SW 1271 (cell line): ENCODE results near the gene ZER1.
"Not testable (repeated sequence)": the region's sequence is repeated elsewhere in the genome, so short reads cannot be mapped to it uniquely, and the experiment has no call there.

ENCODE experiments used
- DNase-seq, 2 experiments: peaks; one replicate each; lab custom pipeline; 2025; lab: John Stamatoyannopoulos, UW

ZER1 gene

DNA sequence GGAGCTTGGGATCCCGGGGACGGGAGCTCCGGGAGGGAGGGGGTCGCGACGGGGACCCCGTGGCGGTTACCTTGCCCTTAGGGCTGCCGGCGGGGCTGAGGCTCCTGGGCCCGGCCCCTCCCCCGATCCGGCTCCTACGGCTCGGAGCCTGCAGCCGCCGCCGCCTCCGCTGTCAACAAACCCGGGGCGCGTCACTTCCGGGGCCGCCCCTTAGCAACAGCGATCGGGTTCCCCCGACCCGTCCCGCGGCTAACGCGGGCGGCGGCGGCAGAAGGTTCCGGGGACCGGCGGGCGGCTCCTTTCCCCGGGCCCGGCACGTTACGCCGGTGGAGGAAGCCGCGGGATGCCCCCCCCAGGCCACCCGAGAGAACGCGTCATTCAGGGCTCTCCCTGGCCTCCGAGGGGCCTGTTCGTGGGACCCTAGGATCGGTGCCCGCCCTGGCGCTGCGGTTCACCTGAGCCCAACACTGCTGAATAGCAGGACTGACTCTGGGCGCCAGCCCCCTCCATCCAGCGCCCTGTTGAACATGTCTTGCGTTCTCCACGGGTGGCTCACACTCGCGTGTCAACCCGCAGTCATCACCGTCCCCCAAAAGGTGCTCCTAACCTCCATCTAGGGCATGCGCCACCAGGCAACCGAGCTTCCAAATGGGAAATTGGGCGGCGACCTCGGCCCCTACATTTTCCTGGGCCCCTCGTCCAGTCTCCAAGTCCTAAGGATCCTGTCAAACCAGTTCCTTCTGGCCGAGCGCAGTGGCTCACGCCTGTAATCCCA, at the start of gene ZER1:
Gene ZER1 (minus strand): TSS at position 183 of the 775 bp plus-strand sequence. CDS start 16,362 bp downstream, outside the sequence.
- DNase-seq = peak; percentile 75 to 87

DNA sequence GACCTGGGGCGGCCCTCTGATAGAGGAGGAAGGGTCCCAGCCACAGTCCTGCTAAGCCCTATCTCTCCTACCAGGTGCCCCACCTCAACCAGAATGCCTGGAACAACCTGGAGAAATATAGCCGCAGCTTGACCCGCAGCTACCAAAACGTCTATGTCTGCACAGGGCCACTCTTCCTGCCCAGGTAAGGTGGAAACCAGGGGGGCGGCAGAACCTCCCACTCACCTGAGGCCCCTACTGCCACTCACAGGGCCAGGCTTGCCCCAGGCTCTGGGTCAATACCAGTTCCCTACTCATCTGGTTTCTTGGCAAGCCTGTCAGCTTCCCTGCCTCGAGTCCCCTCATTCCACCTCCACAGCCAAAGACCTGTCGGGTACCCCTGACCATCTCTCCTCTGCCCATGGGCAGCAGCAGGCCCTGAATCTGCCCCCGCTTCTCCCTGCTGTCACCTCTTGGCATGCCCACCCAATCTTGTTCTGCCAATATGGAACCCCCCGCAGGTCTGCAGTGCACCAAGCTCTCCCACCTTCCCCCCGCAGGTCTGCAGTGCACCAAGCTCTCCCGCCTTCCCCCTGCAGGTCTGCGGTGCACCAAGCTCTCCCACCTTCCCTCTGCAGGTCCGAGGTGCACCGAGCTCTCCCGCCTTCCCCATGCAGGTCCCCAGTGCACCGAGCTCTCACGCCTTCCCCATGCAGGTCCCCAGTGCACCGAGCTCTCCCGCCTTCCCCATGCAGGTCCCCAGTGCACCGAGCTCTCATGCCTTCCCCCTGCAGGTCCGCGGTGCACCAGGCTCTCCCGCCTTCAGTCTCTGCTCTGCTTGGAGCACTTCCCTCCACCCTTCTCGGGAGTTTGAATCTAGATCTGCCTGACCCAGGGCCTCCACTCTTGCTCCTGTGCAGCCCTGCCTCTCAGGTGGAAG, 49.2 kb upstream of the ZER1 start:
- no peak for DNase-seq

DNA sequence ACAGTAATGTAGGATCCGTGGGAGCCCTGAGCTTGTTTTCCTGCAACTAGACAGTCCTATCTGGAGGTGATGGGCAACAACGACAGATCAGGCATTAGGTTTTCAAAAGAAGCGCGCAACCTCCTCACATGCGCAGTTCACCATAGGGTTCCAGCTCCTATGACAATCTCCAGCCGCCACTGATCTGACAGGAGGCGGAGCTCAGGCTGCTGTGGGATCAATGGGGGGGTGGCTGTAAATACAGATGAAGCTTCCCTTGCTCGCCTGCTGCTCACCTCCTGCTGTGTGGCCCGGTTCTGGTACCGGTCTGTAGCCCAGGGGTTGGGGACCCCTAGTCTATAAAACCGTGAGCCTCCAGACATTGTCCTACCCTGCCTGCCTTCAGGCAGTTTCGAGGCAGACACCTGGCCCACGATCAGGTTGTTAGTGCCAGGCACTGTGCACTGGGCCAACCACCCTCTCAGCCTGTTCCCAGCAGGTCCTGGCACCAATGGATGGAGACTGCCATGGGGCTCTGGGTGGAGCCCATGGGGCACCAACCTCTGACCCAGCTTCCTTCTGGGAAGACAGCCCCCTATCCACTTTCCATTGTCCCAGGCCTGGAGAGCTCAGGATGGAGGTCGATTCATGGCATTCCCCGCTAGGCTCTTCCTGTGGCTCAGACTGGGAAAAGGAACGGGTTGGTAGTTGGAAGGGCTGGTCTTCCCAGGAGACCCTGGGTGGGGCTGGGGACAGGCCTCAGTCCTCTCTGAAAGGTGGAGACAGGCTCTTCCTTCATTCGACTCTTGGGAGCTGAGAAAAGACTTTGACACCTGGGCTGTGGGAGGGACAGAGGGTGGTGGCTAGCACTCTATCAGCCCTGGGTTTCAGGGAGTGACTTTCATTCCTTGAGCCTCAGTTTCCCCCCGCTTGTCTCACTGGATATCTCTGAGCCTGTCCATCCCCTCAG, 48.3 kb upstream of the ZER1 start:
- no peak for DNase-seq

DNA sequence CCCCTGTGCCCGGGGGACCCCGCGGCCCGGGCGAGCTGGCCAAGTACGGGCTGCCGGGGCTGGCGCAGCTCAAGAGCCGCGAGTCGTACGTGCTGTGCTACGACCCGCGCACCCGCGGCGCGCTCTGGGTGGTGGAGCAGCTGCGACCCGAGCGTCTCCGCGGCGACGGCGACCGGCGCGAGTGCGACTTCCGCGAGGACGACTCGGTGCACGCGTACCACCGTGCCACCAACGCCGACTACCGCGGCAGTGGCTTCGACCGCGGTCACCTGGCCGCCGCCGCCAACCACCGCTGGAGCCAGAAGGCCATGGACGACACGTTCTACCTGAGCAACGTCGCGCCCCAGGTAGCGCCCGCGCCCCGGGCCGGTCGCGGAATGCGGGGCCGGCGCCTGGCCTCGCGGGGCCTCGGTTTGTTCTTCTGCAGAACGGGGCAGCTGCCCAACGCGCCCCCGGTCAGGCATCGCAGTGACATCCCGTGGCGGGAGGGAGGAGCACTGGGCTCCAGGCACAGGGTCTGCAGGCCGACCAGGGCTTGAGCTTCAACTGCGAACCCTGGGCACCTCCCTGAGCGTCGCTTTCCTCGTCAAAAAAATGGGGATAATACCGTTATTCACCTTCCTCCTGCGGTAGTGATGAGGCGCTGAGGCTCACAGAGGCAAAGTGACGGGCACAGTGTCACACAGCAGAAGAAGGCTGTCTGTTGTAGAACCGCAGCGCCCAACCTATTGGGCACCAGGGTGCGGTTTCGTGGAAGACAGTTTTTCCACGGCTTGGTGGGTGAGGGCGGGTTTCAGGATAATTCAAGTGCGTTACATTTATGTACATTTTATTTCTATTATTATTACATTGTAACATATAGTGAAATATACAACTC, 47.4 kb upstream of the ZER1 start:
- DNase-seq = peak in 1 of 2 experiments; percentile 44

DNA sequence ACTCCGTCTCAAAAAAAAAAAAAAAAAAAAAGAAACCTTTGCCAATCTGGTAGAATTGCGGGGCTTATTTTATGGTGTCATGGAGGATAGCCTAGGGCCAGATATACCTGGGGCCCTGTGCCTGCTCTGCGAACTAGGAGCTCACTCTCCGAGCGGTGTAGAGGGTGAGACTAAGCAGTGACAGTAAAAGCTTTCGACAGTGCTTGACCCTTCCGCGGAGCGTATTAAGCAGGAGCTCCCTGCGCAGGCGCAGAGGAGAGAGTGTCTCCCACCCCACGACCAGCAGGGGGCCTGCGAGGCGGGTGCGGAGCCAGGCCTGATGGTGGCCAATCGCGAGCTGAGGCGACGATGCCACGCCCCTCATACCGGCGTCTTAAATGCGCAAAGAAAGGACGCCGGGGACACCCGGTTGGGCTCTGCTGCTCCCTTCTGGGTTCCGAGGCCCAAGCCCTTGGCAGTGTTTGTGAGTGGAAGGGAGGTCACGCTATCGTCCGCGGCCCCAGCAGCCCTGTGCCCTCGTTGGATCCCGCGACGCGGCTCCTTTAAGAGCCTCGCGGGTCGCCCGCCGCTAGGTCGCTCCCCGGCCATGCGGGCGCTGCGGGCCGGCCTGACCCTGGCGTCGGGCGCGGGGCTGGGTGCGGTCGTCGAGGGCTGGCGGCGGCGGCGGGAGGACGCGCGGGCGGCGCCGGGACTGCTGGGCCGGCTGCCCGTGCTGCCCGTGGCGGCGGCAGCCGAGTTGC, 46.5 kb upstream of the ZER1 start, which contains the start of gene ENDOG:
Gene ENDOG (plus strand): TSS at position 402 of the 740 bp plus-strand sequence. CDS start 185 bp downstream, at position 587.
- peak; percentile 96 to 97 for DNase-seq

DNA sequence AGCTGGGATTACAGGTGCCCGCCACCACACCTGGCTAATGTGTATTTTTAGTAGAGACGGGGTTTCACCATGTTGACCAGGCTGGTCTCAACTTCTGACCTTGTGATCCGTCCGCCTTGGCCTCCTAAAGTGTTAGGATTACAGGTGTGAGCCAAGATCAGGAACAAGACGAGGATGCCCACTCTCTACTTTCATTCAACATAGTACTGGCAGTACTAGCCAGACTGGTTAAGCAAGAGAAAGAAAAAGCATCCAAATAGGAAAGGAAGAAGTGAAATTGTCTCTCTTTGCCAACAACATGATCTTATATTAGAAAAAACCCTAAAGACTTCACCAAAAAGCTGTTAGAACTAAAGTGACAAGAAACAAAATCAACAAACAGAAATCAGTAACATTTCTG, 39.1 kb upstream of the ZER1 start:
- DNase-seq = no peak

DNA sequence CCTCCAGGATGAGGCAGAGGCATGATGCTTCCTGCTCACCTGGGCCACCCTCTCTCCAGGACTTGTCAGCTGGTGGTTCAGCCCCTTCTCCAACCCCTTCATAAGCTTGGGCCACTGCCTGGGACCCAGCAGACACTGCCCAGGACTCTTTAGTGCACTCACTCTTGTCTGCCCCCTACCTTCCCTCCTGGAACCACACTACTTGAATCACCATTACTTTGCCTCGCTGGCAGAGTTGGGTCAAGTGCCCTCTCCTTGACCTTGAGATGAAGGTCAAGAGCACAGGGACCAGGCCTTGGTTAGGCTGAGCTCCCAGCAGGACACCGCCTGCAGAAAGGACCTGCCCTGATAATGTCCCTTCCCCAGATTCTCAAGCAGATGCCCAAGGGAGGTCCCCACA, 38.1 kb upstream of the ZER1 start:
- DNase-seq = no peak

DNA sequence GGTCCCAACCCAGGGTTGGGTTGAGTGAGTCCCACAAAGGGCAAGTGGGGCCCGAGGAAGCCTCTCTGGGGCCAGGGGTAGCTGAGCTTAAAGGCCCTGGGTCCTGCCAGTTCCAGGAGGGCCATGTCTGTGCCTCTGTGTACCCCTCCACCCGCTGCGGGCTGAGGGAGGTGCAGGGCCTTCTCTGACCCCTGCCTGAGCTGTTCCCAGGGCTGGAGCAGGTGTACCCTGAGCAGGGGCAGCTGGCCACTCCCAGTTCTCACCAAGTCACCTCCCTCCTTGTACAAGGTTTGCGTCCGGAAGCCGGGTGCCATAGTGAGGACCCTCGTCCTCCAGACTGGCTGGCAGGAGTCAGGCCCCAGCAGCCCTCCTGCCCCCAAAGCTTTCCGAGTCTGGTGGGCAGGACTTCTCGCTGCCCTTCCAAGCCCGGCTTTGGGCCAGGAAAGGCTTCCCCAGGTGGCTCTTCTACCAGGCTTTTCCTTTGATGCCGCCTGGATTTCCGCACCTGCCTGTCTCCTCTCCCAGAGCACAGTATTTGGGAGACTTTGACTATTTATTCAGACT, 37.4 kb upstream of the ZER1 start:
- no peak for DNase-seq

DNA sequence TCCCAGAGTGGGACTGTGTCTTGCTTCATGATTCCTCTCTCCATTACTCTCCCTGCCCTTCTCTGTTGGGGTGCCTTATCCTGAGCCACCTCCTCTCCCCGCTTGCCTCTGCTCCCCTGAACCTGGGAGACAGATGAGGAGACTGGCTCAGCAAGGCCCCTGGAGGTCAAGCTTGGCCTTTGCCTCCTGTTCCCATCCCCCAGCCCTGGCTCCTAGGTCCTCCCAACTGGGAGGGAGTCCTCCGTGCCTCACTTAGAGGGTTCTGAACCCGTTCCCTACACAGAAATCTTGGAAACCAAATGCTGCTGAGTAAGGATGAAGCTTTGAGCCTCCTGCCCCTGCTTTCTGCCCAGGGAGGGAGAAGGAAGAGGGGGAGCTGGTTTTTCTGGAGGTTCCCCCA, 36.8 kb upstream of the ZER1 start:
- DNase-seq = no peak

DNA sequence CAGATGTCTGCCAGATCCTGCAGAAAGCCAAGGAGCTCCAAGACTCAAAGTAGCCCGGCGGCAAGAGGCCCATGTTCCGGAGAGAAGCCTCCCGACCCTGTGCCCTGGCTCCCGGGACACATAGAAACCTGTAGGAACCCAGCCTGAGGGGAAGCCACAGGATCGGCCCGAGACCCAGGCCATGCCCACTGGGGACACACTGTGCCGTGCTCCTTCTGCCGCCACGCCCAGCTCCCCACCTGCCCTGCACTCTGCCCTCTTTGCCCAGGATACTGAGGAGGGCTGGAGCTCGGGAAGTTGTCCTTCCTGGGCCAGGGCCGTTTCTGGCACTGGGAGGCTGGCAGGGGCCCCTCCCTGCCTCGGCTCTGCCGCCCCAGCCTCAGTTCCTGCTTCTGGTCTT, 36.1 kb upstream of the ZER1 start:
- DNase-seq = no peak

DNA sequence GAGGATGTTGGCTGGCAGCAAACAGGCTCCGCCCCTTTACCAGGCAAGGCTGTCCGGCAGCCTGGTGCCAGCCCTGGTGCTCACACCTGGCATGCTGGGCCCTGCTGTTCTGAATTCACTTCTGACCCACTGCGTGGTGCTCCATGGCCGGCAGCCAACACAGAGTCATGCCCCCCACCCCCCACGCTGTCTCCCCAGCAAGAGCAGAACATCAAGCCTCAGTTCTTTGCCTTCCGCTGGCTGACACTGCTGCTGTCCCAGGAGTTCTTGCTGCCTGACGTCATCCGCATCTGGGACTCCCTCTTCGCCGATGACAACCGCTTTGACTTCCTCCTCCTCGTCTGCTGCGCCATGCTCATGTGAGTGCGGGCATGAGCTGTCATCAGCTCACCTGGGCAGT, 33.9 kb upstream of the ZER1 start:
- DNase-seq = no peak

DNA sequence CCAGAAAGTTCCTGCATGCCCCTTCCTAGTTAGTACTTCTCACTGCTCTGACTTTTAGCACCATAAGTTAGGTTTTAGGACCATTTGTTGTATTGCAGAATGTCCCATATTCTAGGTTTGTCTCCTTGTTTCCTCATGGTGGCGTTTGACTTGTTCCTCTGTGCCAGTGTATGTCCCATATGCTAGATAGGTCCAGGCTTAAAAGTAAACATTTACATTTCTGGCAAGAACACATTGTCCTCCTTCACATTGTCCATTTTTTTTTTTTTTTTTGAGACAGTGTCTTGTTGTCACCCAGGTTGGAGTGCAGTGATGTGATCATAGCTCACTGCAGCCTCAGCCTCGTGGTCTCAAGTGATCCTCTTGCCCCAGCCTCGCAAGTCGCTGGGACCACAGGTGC, 30.8 kb upstream of the ZER1 start:
- DNase-seq = no peak

DNA sequence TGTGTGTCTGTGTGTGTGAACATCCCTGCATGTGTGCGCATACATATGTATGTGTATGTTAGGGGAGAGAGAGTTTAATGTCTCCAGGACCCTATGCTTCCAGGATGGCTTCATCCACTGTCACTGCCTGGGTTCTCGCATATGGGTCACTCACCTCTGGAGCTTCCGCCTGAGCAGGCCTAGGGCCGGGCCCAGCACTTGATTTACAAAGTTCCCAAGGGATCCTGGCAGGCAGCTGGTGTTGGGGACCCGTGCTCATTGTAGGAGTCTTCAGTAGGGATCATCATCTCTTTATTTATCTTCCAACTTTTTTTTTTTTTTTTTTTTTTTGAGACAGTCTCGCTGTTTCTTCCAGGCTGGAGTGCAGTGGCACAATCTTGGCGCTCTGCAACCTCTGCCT, 28.3 kb upstream of the ZER1 start:
- no peak for DNase-seq

DNA sequence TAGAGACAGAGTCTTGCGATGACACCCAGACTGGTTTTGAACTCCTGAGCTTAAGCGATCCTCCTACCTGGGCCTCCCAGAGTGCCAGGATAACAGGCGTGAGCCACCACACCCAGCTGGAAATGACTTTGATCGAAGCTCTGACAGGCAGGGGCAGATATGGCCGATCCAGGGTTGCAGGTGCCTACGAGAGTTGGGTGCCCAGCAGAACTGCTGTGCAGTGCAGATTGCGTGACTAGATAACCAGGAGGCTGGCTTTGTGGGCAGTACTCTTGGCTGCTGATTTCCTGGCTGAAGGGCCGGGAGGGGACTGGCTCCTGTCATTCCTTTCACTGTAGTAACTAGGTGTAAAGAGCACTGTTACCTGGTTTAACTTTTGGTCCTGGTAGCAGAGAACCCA, 27.2 kb upstream of the ZER1 start:
- no peak for DNase-seq

DNA sequence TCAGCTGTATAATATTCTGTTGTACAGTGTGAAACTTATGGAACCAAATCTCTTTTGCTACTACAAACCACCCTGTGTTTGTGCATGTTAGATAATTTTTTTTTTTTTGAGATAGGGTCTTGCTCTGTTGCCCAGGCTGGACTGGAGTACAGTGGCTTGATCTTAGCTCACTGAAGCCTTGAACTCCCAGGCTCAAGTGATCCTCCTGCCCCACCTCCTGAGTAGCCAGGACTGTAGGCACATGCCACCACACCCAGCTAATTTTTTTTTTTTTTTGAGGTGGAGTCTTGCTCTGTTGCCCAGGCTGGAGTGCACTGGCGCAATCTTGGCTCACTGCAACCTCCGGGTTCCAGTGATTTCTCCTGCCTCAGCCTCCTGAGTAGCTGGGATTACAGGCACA, 23.2 kb upstream of the ZER1 start:
- not testable (repeated sequence) for DNase-seq

DNA sequence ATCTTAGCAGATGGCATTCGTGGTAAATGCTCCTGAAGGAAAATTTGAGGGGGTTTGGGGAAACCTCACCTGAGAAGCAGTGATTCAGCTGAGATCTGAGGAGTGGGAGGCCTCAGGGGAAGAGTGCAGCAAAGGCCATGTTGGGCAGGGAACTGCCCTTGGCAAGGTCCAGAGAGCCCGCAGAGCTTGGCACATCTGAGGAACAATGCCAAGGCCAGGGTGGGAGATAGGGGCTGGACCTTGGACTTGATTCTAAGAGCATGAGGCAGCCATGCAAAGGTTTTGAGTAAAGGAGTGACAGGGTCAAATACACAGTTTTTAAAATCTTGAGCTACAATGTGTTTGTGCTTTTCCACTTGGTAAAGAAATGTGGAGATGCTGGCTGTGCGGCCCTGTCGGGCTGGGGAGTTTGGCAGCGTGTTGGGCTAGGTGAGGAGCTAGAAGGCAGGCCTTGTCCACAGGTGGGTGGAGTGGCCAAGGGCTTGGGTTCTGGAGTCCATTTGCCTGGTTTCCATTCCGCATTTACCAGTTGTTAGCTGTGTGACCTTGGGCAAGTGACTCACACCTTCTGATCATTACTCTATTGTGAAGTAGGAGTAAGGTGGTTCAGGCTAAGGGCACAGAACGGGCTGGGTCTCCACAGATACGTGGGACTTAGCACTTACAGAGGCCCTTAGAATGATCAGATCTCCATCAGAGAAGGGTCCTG, 21.4 kb upstream of the ZER1 start:
- DNase-seq = no peak

DNA sequence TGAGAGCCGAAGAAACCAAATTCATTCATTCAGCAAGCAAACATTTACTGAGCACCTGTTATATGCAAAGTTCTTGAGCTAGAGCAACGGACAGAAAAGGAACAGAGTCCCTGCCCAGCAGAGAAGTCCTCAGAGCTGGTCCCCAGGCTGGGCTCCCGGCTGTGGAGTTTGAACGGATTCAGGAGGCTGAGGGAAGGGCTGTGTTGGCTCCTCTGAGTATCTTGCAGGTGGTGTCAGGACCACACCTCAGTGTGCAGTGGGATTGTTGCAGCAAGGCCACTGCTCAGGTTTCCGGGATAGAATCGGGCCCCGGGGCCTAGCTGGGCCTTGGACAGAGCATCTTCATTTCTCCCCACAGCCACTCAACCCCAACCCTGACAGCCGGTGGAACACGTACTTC, 20.4 kb upstream of the ZER1 start:
- DNase-seq = no peak

DNA sequence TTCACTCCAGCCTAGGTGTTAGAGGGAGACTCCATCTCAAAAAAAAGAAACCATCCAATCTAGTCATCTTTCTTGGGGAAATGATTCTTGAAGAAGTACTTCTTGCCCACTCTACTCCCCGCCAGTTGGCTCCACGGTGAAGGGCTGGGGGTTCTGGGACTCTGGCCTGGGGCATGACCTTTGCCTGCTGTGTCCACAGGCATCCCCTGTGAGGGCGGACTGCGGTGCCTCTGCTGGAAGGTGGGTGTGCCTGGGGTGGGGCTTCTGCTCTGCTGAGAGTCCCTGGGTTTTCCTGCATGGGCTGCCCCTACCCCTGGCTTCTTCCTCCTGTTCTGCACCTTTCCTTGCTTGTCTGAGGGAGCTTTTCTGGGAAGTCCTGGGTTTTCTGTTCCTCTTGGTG, 18.8 kb upstream of the ZER1 start:
- DNase-seq = no peak

DNA sequence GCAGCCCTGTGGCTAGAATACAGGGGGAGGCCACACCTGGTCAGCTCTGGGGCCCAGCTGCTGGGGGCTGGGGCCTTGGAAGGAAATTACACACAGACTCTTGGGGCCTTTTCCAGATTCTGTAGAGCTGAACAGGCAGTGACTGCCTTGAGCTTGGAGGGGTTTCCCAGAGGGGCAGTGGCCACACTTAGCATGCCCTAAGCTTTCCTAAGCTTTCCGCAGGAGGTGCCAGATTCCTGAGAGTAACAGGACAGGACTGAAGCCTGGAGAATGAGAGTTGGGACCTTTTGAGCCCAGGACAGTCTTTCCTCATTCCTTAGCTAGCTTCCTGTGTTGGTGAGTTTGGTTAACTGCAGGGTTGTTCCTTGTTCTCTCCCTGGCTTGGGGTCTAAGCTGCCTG, 16.7 kb upstream of the ZER1 start:
- no peak for DNase-seq
